ENCODE measurements around the gene MAML2.

GRCh38 chr11:96159968-96160367 is 183.0 kb downstream of the MAML2 start:
- no peak for TF ChIP-seq CTCF (IDR thresholded peaks at IDR 0.05; ENCODE audit: borderline replicate concordance, extremely low read depth, low read length, poor library complexity, severe bottlenecking)
- no peak for TF ChIP-seq EZH2 (IDR thresholded peaks at IDR 0.05; ENCODE audit: borderline replicate concordance, low read depth, low read length, severe bottlenecking)

Data from DND-41 (cell line).